GM23338 (cell line): Measurements from ENCODE around the gene BIRC5. TPM values are rescaled to one million over a fixed set of nuclear protein-coding genes. Genes with fewer than 3 reads are reported as not detected.

Source experiments
- ATAC-seq: fragments of 200-7000 bp; cut with Tn5 transposase; 3 replicates; pipeline ENCODE4 v1.9.1; 2020
- DNase-seq: peaks from one replicate; pipeline ENCODE4 v3.0.0-alpha.2; 2015; ENCODE audit warnings: low spot score
- H2AFZ ChIP-seq: fragments of 200-600 bp; sonication (generic); 2 replicates; pipeline ENCODE4 v1.8.0; 2016; ENCODE audit warnings: antibody characterized with exemption, mild to moderate bottlenecking, moderate library complexity
- H3F3A ChIP-seq: fragments of 200-600 bp; sonication (generic); replicated peaks from 2 replicates; pipeline ENCODE4 v1.8.0; 2017; ENCODE audit warnings: antibody characterized with exemption, mixed run types, low read depth
- H3K27ac ChIP-seq: fragments of 200-600 bp; sonication (generic); 2 replicates; pipeline ENCODE4 v1.6.1; 2016; ENCODE audit warnings: low read depth
- H3K27me3 ChIP-seq: fragments of 200-600 bp; sonication (generic); 2 replicates; pipeline ENCODE4 v1.8.0; 2016; ENCODE audit warnings: mild to moderate bottlenecking, mixed run types, moderate library complexity; ENCODE audit not compliant: insufficient read depth
- H3K36me3 ChIP-seq: fragments of 200-600 bp; sonication (generic); 2 replicates; pipeline ENCODE4 v1.8.0; 2016; ENCODE audit warnings: mild to moderate bottlenecking; ENCODE audit not compliant: insufficient read depth
- H3K4me1 ChIP-seq: fragments of 200-600 bp; sonication (generic); 2 replicates; pipeline ENCODE4 v1.8.0; 2016; ENCODE audit warnings: mild to moderate bottlenecking, moderate library complexity; ENCODE audit not compliant: insufficient read depth
- H3K4me2 ChIP-seq: fragments of 200-600 bp; sonication (generic); 2 replicates; pipeline ENCODE4 v1.7.1; 2017; ENCODE audit warnings: mixed run types
- H3K4me3 ChIP-seq: fragments of 200-600 bp; sonication (generic); 2 replicates; pipeline ENCODE4 v1.6.1; 2016; ENCODE audit warnings: mixed run types
- H3K79me2 ChIP-seq: fragments of 200-600 bp; sonication (generic); replicated peaks from 2 replicates; pipeline ENCODE4 v1.8.0; 2017; ENCODE audit warnings: mild to moderate bottlenecking; ENCODE audit not compliant: insufficient read depth
- H3K9me2 ChIP-seq: fragments of 200-600 bp; sonication (generic); 2 replicates; pipeline ENCODE4 v1.8.0; 2017; ENCODE audit not compliant: insufficient read depth
- H4K20me1 ChIP-seq: fragments of 200-600 bp; sonication (generic); replicated peaks from 2 replicates; pipeline ENCODE4 v1.8.0; 2017; ENCODE audit warnings: mild to moderate bottlenecking; ENCODE audit not compliant: insufficient read depth
- H3K27ac Mint-ChIP-seq: 2 replicates; pipeline ENCODE4 v1.8.0; 2020; ENCODE audit warnings: inconsistent platforms, mild to moderate bottlenecking, moderate library complexity, mixed read lengths
- H3K27me3 Mint-ChIP-seq: 3 replicates; pipeline ENCODE4 v1.8.0; 2022; ENCODE audit warnings: low read depth, mild to moderate bottlenecking, moderate library complexity, mixed read lengths, inconsistent platforms; ENCODE audit not compliant: insufficient read depth, poor library complexity
- H3K36me3 Mint-ChIP-seq: 3 replicates; pipeline ENCODE4 v1.8.0; 2021; ENCODE audit warnings: low read depth, mild to moderate bottlenecking, inconsistent platforms, moderate library complexity, mixed read lengths
- H3K4me1 Mint-ChIP-seq: 3 replicates; pipeline ENCODE4 v1.8.0; 2020; ENCODE audit warnings: mild to moderate bottlenecking, inconsistent platforms, mixed read lengths
- H3K4me3 Mint-ChIP-seq: 3 replicates; pipeline ENCODE4 v1.8.0; 2021; ENCODE audit warnings: moderate library complexity, mild to moderate bottlenecking, inconsistent platforms, mixed read lengths
- H3K9me3 Mint-ChIP-seq: 3 replicates; pipeline ENCODE4 v1.8.0; 2020; ENCODE audit warnings: moderate library complexity, mild to moderate bottlenecking, inconsistent platforms, mixed read lengths
- CREB1 ChIP-seq: fragments of 250-450 bp; sonication (Bioruptor Pico); IDR thresholded peaks from 2 replicates; pipeline ENCODE4 v1.5.0; 2020; ENCODE audit warnings: low read depth, mild to moderate bottlenecking, moderate library complexity
- EZH2 ChIP-seq: fragments of 200-600 bp; sonication (generic); IDR thresholded peaks from one replicate; pipeline ENCODE4 v1.8.0; 2017; ENCODE audit warnings: antibody characterized with exemption, mild to moderate bottlenecking, low read depth; ENCODE audit not compliant: unreplicated experiment
- EZH2phosphoT487 ChIP-seq: fragments of 200-600 bp; sonication (generic); IDR thresholded peaks from one replicate; pipeline ENCODE4 v1.8.1; 2018; ENCODE audit warnings: antibody characterized with exemption; ENCODE audit not compliant: unreplicated experiment
- JUNB ChIP-seq: IDR thresholded peaks from one replicate; pipeline ENCODE4 v1.6.1; 2016; ENCODE audit warnings: antibody characterized with exemption; ENCODE audit not compliant: unreplicated experiment
- NANOG ChIP-seq: IDR thresholded peaks from 2 replicates; pipeline ENCODE4 v1.6.1; 2016; ENCODE audit warnings: antibody characterized with exemption, borderline replicate concordance
- REST ChIP-seq: IDR thresholded peaks from one replicate; pipeline ENCODE4 v1.6.1; 2018; ENCODE audit warnings: antibody characterized with exemption; ENCODE audit not compliant: unreplicated experiment
- STAT1 ChIP-seq: IDR thresholded peaks from one replicate; pipeline ENCODE4 v1.6.1; 2016; ENCODE audit warnings: antibody characterized with exemption; ENCODE audit not compliant: unreplicated experiment
- ZNF114 ChIP-seq: fragments of 250-450 bp; sonication (Bioruptor Pico); IDR thresholded peaks from 2 replicates; pipeline ENCODE4 v1.5.0; 2020; ENCODE audit warnings: mild to moderate bottlenecking, moderate library complexity
- polyA plus RNA-seq: library from polyadenylated mRNA; unstranded; fragments of >200 nt; fragmentation: Nextera tagmentation; extraction: Ambion mirVana; gene quantifications from 2 replicates; pipeline ENCODE4 v1.2.1, GENCODE V29; 2016
- total RNA-seq: library from RNA; depleted of rRNA; stranded (reverse); fragments of >200 nt; shearing (Covaris generic); gene quantifications from 2 replicates; pipeline ENCODE4 v1.2.3, GENCODE V29; 2014
- TF ChIP-seq, protein P1 (sequence below): IDR thresholded peaks from 2 replicates; pipeline ENCODE4 v1.6.1; 2016; ENCODE audit warnings: antibody characterized with exemption
- TF ChIP-seq, protein P2 (sequence below): fragments of 250-450 bp; sonication (Bioruptor Pico); IDR thresholded peaks from 2 replicates; pipeline ENCODE4 v1.5.0; 2020; ENCODE audit warnings: mild to moderate bottlenecking, moderate library complexity

Gene BIRC5
- total and polyA plus RNA-seq, 2 experiments from 2014 or later = 89.7 to 111 TPM

DNA sequence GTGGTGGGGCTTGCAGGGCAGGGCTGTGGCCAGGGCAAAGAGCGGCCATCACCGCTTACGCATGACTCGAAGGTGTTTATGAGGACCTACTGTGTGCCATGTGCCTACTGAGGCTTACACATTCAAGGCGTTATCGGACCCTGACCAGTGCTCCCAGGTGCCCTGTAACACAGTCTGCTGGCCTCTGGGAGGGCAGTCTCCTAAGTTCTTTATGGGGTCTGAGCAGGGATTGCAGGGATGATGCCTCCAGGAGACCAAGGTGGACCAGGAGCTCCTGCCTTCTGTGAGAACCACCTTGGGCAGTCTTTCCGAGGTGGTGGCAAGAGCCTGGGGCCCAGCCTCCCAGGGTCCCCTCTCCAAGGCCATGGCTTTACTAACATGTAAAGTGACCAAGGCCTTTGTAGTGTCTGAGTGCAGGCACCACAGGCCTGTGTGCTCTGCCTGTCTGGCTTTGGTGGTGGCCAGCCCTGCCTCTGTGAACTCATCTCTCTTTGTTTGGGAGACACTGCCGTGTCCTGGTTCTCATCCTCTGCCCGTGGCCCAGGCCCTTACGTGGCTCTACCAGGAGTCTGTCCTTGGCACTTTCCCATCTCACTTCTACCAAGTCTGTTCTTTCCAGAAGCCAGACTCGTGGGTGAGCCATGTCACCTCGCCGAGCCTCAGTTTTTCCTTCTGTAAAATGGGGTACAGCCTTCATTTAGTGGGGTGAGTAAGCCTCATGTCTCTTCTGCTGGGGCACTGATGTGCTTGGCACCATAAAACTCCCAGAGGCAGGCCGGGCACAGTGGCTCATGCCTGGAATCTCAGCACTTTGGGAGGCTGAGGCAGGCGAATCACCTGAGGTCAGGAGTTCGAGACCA, 49.1 kb upstream of the BIRC5 start:
- Histone ChIP-seq H3K9me2 (no peaks in the 10 kb centered on the region), H3F3A (0 out of 2 replicates have a peak, but pooled peaks cover 4% of the 10 kb centered on the region), H3K36me3 (no peaks in the 10 kb centered on the region), H4K20me1 (no peaks in the 10 kb centered on the region; the same call in 1 of the 2 replicates), H3K27ac (no peak overlapping the region), H3K79me2 (no peaks in the 10 kb centered on the region), H3K4me3 (no peak overlapping the region), H2AFZ (no peak overlapping the region), H3K27me3 (no peaks in the 10 kb centered on the region), H3K4me2 (no peak overlapping the region), H3K4me1 (peaks cover 5% of the 10 kb centered on the region; the same call in 1 of the 2 replicates)
- no peak for TF ChIP-seq CREB1
- no peaks in the 10 kb centered on the region for H3K9me3 Mint-ChIP-seq
- peaks cover 5% of the 10 kb centered on the region for H3K4me1 Mint-ChIP-seq
- H3K36me3 Mint-ChIP-seq = no peaks in the 10 kb centered on the region
- H3K4me3 Mint-ChIP-seq = no peak overlapping the region; the same call in 2 of the 3 replicates
- DNase-seq = no peak
- peaks cover 16% of the 10 kb centered on the region for H3K27me3 Mint-ChIP-seq
- ATAC-seq = no peak
- no peak overlapping the region for H3K27ac Mint-ChIP-seq

DNA sequence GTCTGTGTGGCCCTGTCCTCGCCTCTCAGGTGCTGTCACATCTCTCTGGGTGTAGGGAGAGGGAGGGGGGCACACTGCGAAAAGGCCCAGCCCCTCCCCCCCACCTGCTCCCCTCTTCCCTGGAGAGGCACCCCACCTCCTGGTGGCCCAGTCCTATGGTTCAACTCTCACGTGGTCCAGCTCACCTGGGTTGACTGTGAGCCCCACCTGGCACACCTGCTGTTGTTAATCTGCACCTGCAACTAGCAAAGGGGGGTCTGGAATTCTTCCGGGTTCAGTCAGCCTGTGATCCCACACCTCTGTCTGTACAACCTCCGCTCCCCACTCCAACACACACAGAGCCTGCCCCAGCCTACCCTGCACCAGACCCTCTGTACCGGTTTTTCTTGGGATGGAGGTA, 47.6 kb upstream of the BIRC5 start:
- no peak overlapping the region for H3K27ac ChIP-seq
- Mint-ChIP-seq H3K27me3 (peaks cover 24% of the 10 kb centered on the region), H3K27ac (no peak overlapping the region), H3K36me3 (no peaks in the 10 kb centered on the region), H3K4me1 (peaks cover 10% of the 10 kb centered on the region), H3K9me3 (no peaks in the 10 kb centered on the region), H3K4me3 (no peak overlapping the region)
- no peak for ATAC-seq
- 0 out of 2 replicates have a peak, but pooled peaks cover 4% of the 10 kb centered on the region for H3F3A ChIP-seq
- H3K4me1 ChIP-seq = peaks cover 8% of the 10 kb centered on the region; the same call in 1 of the 2 replicates
- no peaks in the 10 kb centered on the region for H3K9me2 ChIP-seq
- H3K36me3 ChIP-seq = no peaks in the 10 kb centered on the region
- peak; percentile 47 for DNase-seq
- no peaks in the 10 kb centered on the region; the same call in 1 of the 2 replicates for H4K20me1 ChIP-seq
- no peak overlapping the region for H3K4me3 ChIP-seq
- H3K79me2 ChIP-seq = no peaks in the 10 kb centered on the region
- H3K4me2 ChIP-seq = no peak overlapping the region
- no peak overlapping the region for H2AFZ ChIP-seq
- H3K27me3 ChIP-seq = no peaks in the 10 kb centered on the region
- TF ChIP-seq EZH2phosphoT487 (no peak), NANOG (no peak), STAT1 (no peak), REST (no peak), CREB1 (no peak), EZH2 (no peak), JUNB (no peak), ZNF114 (CRISPR knock-in tag) (no peak)
- TF ChIP-seq, protein P1, sequence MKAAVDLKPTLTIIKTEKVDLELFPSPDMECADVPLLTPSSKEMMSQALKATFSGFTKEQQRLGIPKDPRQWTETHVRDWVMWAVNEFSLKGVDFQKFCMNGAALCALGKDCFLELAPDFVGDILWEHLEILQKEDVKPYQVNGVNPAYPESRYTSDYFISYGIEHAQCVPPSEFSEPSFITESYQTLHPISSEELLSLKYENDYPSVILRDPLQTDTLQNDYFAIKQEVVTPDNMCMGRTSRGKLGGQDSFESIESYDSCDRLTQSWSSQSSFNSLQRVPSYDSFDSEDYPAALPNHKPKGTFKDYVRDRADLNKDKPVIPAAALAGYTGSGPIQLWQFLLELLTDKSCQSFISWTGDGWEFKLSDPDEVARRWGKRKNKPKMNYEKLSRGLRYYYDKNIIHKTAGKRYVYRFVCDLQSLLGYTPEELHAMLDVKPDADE = no peak
- TF ChIP-seq, protein P2, sequence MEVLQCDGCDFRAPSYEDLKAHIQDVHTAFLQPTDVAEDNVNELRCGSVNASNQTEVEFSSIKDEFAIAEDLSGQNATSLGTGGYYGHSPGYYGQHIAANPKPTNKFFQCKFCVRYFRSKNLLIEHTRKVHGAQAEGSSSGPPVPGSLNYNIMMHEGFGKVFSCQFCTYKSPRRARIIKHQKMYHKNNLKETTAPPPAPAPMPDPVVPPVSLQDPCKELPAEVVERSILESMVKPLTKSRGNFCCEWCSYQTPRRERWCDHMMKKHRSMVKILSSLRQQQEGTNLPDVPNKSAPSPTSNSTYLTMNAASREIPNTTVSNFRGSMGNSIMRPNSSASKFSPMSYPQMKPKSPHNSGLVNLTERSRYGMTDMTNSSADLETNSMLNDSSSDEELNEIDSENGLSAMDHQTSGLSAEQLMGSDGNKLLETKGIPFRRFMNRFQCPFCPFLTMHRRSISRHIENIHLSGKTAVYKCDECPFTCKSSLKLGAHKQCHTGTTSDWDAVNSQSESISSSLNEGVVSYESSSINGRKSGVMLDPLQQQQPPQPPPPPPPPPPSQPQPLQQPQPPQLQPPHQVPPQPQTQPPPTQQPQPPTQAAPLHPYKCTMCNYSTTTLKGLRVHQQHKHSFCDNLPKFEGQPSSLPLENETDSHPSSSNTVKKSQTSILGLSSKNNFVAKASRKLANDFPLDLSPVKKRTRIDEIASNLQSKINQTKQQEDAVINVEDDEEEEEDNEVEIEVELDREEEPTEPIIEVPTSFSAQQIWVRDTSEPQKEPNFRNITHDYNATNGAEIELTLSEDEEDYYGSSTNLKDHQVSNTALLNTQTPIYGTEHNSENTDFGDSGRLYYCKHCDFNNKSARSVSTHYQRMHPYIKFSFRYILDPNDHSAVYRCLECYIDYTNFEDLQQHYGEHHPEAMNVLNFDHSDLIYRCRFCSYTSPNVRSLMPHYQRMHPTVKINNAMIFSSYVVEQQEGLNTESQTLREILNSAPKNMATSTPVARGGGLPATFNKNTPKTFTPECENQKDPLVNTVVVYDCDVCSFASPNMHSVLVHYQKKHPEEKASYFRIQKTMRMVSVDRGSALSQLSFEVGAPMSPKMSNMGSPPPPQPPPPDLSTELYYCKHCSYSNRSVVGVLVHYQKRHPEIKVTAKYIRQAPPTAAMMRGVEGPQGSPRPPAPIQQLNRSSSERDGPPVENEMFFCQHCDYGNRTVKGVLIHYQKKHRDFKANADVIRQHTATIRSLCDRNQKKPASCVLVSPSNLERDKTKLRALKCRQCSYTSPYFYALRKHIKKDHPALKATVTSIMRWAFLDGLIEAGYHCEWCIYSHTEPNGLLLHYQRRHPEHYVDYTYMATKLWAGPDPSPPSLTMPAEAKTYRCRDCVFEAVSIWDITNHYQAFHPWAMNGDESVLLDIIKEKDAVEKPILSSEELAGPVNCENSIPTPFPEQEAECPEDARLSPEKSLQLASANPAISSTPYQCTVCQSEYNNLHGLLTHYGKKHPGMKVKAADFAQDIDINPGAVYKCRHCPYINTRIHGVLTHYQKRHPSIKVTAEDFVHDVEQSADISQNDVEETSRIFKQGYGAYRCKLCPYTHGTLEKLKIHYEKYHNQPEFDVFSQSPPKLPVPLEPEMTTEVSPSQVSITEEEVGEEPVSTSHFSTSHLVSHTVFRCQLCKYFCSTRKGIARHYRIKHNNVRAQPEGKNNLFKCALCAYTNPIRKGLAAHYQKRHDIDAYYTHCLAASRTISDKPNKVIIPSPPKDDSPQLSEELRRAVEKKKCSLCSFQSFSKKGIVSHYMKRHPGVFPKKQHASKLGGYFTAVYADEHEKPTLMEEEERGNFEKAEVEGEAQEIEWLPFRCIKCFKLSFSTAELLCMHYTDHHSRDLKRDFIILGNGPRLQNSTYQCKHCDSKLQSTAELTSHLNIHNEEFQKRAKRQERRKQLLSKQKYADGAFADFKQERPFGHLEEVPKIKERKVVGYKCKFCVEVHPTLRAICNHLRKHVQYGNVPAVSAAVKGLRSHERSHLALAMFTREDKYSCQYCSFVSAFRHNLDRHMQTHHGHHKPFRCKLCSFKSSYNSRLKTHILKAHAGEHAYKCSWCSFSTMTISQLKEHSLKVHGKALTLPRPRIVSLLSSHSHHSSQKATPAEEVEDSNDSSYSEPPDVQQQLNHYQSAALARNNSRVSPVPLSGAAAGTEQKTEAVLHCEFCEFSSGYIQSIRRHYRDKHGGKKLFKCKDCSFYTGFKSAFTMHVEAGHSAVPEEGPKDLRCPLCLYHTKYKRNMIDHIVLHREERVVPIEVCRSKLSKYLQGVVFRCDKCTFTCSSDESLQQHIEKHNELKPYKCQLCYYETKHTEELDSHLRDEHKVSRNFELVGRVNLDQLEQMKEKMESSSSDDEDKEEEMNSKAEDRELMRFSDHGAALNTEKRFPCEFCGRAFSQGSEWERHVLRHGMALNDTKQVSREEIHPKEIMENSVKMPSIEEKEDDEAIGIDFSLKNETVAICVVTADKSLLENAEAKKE (CRISPR knock-in tag) = no peak
